IPS DF 19.7 (cell line): Measurements from ENCODE around the gene ALDOC.

Experiments used
- DNase-seq: peaks from one replicate; pipeline ENCODE4 v3.0.0-alpha.2; 2013; ENCODE audit warnings: low read depth, low spot score

Gene ALDOC

GRCh38 chr17:28552176-28552999, 24.3 kb downstream of the ALDOC start, which contains the start of gene UNC119:
TSS of gene UNC119 (minus strand) at chr17:28552624. CDS start at chr17:28552557, 67 bp downstream.
- no peak for DNase-seq

- no peak for DNase-seq
Observed at GRCh38 chr17:28551421-28552175, 25.1 kb downstream of the ALDOC start.

- DNase-seq, result no peak
Observed at GRCh38 chr17:28550858-28551257, 25.8 kb downstream of the ALDOC start.

- DNase-seq, result no peak
Observed at GRCh38 chr17:28549236-28550132, 27.2 kb downstream of the ALDOC start.

GRCh38 chr17:28548417-28549130, 28.1 kb downstream of the ALDOC start:
- no peak for DNase-seq

- no peak for DNase-seq
Observed at GRCh38 chr17:28547623-28548416, 28.9 kb downstream of the ALDOC start.

- DNase-seq, result no peak
Observed at GRCh38 chr17:28547096-28547622, 29.5 kb downstream of the ALDOC start.

GRCh38 chr17:28545787-28546415, 30.8 kb downstream of the ALDOC start:
- DNase-seq, result no peak

GRCh38 chr17:28545141-28545503, 31.6 kb downstream of the ALDOC start:
- no peak for DNase-seq

GRCh38 chr17:28544402-28545140, 32.1 kb downstream of the ALDOC start:
- no peak for DNase-seq

GRCh38 chr17:28541439-28541838, 35.3 kb downstream of the ALDOC start:
- DNase-seq, result no peak

- no peak for DNase-seq
Observed at GRCh38 chr17:28540231-28540630, 36.5 kb downstream of the ALDOC start.

GRCh38 chr17:28538296-28538895, 38.3 kb downstream of the ALDOC start:
- no peak for DNase-seq

- no peak for DNase-seq
Observed at GRCh38 chr17:28537219-28537610, 39.5 kb downstream of the ALDOC start.

- DNase-seq, result no peak
Observed at GRCh38 chr17:28536532-28537218, 40.0 kb downstream of the ALDOC start.

GRCh38 chr17:28534740-28535375, 41.8 kb downstream of the ALDOC start:
- DNase-seq, result no peak

- DNase-seq, result no peak
Observed at GRCh38 chr17:28533091-28533807, 43.4 kb downstream of the ALDOC start.
